ENCODE results near the gene ENTPD2.

ENTPD2 gene

DNA sequence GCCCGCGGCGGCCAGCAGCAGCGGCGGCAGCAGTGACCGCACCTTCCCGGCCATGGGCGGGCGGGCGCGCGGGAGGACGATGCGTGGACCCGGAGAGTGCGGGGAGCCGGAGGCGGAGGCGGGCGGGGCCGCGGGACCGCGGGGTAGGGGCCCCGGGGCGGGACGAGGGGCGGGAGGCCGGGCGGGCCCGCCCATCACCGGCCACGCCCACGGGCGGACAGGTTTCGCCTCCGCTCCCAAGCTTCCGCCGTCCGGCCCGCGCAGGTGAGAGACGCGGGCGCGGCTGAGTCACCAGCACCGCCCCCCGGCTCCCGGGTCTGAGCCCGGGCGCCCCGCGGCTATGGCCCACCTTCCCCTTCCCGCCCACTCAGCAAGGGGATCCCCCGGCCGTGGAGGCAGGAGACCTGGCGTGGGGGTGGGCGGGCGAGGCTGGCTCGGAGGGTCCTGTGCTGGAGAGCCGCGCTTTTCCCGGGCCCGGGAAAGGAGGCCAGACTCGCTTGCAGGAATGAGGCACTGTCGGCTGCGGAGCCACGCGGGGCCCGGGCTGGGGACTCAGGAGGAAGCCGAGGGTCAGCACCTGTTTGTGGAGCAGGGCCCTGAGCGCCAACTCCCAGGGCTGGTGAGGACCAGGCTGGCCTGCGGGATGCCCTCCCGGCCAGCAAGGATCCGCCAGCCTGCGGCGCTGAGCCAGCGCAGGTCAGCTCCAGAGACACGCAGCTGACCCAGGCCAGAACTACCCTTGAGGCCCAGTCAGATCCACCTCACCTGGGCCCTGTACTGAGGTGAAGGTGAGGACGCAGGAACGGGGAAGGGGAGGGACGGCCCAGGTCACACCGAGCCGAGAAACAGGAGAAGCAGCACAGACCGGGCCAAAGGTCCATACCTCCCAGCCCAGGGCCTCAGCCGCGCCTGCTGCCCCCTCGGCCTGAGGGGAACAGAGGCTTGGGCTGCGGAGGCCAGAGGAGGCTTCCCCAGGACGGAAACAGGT, at the start of gene ENTPD2:
Gene ENTPD2 (minus strand): TSS at position 118 of the 988 bp plus-strand sequence. CDS start 64 bp downstream, at position 54.
- DNase-seq (ENCODE audit: low read depth), result no peak
- no peak within 1 kb of the TSS; the same call in 1 of the 2 replicates for H3K4me3 ChIP-seq (ENCODE audit: low read depth, low read length)
- TF ChIP-seq, protein P1, sequence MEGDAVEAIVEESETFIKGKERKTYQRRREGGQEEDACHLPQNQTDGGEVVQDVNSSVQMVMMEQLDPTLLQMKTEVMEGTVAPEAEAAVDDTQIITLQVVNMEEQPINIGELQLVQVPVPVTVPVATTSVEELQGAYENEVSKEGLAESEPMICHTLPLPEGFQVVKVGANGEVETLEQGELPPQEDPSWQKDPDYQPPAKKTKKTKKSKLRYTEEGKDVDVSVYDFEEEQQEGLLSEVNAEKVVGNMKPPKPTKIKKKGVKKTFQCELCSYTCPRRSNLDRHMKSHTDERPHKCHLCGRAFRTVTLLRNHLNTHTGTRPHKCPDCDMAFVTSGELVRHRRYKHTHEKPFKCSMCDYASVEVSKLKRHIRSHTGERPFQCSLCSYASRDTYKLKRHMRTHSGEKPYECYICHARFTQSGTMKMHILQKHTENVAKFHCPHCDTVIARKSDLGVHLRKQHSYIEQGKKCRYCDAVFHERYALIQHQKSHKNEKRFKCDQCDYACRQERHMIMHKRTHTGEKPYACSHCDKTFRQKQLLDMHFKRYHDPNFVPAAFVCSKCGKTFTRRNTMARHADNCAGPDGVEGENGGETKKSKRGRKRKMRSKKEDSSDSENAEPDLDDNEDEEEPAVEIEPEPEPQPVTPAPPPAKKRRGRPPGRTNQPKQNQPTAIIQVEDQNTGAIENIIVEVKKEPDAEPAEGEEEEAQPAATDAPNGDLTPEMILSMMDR (IDR thresholded peaks at IDR 0.05; ENCODE audit: low read depth, low read length, missing control alignments), result no peak

DNA sequence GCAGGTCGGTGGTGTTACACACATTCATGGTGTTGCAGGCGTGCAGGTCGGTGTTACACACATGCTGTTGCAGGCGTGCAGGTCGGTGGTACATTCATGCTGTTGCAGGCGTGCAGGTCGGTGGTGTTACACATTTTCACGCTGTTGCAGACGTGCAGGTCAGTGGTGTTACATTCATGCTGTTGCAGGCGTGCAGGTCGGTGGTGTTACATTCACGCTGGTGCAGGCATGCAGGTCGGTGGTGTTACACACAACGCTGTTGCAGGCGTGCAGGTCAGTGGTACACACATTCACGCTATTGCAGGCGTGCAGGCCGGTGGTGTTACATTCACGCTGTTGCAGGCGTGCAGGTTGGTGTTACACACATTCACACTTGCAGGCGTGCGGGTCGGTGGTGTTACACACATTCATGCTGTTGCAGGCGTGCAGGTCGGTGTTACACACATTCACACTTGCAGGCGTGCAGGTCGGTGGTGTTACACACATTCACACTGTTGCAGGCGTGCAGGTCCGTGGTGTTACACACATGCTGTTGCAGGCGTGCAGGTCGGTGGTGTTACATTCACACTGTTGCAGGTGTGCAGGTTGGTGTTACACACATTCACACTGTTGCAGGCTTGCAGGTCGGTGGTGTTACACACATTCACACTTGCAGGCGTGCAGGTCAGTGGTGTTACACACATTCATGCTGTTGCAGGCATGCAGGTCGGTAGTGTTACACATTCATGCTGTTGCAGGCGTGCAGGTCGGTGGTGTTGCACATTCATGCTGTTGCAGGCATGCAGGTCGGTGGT, 49.5 kb upstream of the ENTPD2 start:
- DNase-seq (ENCODE audit: low read depth), result no peak
- no peak overlapping the region for H3K4me3 ChIP-seq (ENCODE audit: low read depth, low read length)
- TF ChIP-seq, protein P1 (IDR thresholded peaks at IDR 0.05; ENCODE audit: low read depth, low read length, missing control alignments), result no peak

DNA sequence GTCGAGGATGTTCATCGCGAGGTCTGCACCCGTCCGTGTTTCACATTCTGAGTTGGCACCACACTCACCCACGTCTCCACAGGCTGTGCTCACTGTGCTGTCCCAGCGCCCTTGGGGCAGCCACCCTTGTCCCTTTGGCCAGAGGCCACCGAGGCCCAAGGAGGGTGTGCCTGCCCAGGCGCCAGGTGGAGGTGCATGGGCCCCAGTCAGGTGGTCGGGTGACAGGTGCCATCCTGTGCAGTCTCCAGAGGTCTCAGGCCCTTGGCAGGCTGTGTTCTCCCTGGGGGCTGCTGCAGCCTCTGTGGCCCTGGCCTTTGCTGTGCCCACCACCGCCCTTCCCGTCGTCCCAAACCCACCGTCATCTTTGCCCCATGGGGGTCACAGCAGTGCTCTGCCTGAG, 45.4 kb upstream of the ENTPD2 start:
- TF ChIP-seq, protein P1 (IDR thresholded peaks at IDR 0.05; ENCODE audit: low read depth, low read length, missing control alignments), result no peak
- no peak overlapping the region for H3K4me3 ChIP-seq (ENCODE audit: low read depth, low read length)
- DNase-seq (ENCODE audit: low read depth), result no peak

DNA sequence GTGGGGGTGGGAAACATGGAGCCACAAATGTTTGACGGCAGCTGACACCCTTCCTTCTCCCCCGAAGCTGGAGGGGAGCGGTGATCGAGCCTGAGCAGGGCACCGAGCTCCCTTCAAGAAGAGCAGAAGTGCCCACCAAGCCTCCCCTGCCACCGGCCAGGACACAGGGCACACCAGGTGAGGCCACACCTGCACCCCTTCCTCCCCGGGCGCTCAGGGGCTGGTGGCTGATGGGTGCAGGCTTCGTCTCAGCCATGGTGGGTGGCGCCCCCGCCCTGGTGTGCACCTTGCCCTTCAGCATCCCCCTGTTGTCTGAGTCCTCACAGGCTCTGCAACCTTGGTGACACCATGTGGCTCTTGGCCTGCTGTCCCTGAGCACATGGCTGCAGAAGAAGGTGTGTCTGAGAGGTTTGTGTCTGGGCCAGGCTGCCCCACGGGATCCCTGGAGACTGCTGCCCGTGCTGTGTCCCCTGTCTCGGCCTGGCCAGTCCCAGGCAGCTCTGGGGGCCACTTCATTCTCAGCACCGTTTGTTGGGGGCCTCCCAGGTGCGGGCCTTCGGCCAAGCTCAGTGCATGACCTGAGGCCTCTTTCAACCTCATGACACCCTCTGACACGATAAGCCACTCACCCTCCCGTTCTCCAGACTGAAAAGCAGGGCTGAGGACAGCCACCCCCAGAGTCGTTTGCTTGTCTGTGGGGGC, 44.1 kb upstream of the ENTPD2 start:
- H3K4me3 ChIP-seq (ENCODE audit: low read depth, low read length), result no peak overlapping the region
- DNase-seq (ENCODE audit: low read depth), result no peak
- TF ChIP-seq, protein P1 (IDR thresholded peaks at IDR 0.05; ENCODE audit: low read depth, low read length, missing control alignments), result no peak

DNA sequence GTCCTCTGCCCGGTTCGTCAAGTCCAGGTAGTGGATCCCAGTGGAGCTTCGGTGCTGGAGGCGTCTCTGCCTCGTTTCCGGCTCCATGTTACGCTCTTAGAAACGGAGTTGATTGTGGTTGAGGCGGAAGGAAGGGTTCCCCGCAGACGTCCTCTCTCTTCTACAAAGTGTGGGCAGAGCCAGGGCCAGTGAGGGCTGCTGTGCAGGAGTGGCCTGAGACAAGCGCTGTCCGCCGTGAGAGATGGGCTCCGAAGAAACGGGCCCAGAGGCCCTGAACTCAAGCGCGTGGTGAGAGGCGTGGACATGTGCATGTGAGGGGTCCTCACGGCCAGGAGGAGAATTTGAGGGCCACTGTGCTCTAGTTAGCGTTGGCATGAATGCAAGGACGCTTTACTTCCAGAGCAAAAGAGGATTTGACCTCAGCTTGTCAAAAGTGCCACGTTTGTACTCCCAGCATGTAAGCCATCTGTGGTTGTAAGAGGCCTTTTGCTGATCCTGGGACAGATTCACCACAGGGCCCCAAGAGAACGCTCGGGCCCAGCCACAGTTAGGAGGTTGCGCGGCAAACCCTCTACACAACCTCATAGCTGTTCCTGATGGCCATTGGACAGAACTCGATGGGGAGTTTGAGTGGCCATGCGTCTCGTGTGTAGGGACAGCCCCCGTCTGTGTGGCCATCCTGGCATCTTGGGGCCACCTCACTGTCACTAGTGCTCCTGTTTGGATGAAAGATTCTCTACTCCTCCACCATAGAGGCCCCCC, 43.1 kb upstream of the ENTPD2 start:
- TF ChIP-seq, protein P1 (IDR thresholded peaks at IDR 0.05; ENCODE audit: low read depth, low read length, missing control alignments), result no peak
- H3K4me3 ChIP-seq (ENCODE audit: low read depth, low read length), result no peak overlapping the region
- no peak for DNase-seq (ENCODE audit: low read depth)

Measured in GM12864 (cell line).